Measurements from ENCODE around the gene TSPAN18.

Gene TSPAN18

DNA sequence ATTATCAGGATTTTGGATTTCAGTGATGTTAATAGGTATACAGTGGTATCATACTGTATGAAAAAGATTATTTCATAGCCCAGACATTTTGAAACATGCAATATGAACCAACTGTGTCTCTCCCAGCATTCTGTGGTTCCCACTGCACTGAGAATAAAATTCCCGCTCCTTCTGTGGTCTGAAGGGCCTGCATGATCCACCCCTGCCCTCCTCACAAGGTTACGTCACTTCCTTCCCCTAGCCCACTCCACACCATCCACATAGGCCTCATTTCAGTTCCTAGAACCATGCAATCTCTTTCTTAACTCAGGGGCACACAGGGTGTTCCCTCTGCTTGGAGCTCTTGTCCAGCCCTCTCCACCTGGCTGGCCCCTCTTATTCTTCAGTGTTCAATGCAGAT, 103.1 kb downstream of the TSPAN18 start:
- Histone ChIP-seq H3K9me3 (ENCODE audit: control insufficient read depth, low read length) (no peaks in the 10 kb centered on the region), H3K36me3 (ENCODE audit: control insufficient read depth, insufficient read depth, low read length) (peaks cover 6% of the 10 kb centered on the region), H3K27me3 (replicated peaks; ENCODE audit: control insufficient read depth, insufficient read depth, low read length, poor library complexity, severe bottlenecking) (no peaks in the 10 kb centered on the region), H3K27ac (ENCODE audit: insufficient read depth, low read length, poor library complexity, severe bottlenecking) (no peak overlapping the region), H3K4me1 (ENCODE audit: control insufficient read depth, insufficient read depth, low read length, poor library complexity, severe bottlenecking) (no peaks in the 10 kb centered on the region), H3K4me3 (ENCODE audit: insufficient read depth, low read depth, low read length, poor library complexity, severe bottlenecking) (no peak overlapping the region)
- no peak for DNase-seq

- Histone ChIP-seq H3K9me3 (ENCODE audit: control insufficient read depth, low read length) (no peaks in the 10 kb centered on the region), H3K4me3 (ENCODE audit: insufficient read depth, low read depth, low read length, poor library complexity, severe bottlenecking) (no peak overlapping the region), H3K27ac (ENCODE audit: insufficient read depth, low read length, poor library complexity, severe bottlenecking) (no peak overlapping the region), H3K36me3 (ENCODE audit: control insufficient read depth, insufficient read depth, low read length) (no peaks in the 10 kb centered on the region), H3K27me3 (replicated peaks; ENCODE audit: control insufficient read depth, insufficient read depth, low read length, poor library complexity, severe bottlenecking) (no peaks in the 10 kb centered on the region), H3K4me1 (ENCODE audit: control insufficient read depth, insufficient read depth, low read length, poor library complexity, severe bottlenecking) (no peaks in the 10 kb centered on the region)
- DNase-seq = no peak
Observed at GRCh38 chr11:44831605-44832394, 105.0 kb downstream of the TSPAN18 start.

DNA sequence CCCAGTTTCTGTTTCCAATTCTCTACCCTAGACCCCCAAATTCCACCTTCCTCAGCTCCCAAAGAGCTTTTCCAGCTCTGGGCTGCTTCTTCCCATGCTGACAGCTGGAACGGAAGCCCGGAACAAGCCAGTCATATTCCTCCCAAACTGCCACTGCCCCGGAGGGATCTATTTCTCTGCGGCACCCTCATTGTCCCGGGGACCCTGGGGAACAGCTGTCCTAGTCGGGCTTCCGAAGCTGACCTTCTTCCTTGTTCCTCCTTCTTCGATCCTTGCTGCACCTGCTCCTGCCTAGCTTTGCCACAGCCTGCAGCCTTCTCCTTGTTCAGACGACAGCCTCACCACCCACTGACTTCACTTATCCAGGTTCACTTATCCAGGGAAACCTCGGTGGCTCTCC, 105.7 kb downstream of the TSPAN18 start:
- no peak overlapping the region for H3K27ac ChIP-seq (ENCODE audit: insufficient read depth, low read length, poor library complexity, severe bottlenecking)
- no peaks in the 10 kb centered on the region for H3K27me3 ChIP-seq (replicated peaks; ENCODE audit: control insufficient read depth, insufficient read depth, low read length, poor library complexity, severe bottlenecking)
- H3K4me1 ChIP-seq (ENCODE audit: control insufficient read depth, insufficient read depth, low read length, poor library complexity, severe bottlenecking) = no peaks in the 10 kb centered on the region
- no peaks in the 10 kb centered on the region for H3K36me3 ChIP-seq (ENCODE audit: control insufficient read depth, insufficient read depth, low read length)
- DNase-seq = no peak
- H3K9me3 ChIP-seq (ENCODE audit: control insufficient read depth, low read length) = no peaks in the 10 kb centered on the region
- no peak overlapping the region for H3K4me3 ChIP-seq (ENCODE audit: insufficient read depth, low read depth, low read length, poor library complexity, severe bottlenecking)

DNA sequence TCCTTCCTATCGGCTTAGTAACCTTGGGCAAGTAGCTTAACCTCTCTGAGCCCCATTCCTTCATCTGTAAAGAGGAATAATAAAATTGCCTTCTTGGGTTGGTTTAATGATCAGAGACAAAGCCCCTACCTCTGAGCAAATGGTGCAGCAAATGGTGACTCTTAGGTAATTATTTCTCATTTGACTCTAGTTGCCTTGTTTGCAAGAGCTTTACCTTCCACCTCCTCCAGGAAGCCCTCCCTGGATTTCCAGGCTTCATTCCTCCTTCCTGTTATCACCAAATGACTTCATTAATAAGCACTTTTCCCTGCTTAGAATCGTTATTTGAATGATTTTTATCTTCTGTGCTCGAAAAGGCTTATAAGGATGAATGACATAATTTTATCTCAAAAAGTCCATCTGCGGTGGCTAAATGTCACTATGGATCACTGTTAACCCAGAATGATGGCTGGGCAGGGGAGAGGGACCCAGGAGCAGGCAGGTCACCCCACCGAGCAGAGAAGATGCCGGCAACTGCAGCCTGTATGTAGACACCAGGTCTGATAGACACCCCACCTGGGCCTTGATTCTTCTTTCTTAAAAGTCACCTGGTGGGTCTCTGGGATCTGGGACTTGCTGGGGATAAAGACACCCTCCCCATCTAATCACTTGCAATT, 106.6 kb downstream of the TSPAN18 start:
- no peak for DNase-seq

DNA sequence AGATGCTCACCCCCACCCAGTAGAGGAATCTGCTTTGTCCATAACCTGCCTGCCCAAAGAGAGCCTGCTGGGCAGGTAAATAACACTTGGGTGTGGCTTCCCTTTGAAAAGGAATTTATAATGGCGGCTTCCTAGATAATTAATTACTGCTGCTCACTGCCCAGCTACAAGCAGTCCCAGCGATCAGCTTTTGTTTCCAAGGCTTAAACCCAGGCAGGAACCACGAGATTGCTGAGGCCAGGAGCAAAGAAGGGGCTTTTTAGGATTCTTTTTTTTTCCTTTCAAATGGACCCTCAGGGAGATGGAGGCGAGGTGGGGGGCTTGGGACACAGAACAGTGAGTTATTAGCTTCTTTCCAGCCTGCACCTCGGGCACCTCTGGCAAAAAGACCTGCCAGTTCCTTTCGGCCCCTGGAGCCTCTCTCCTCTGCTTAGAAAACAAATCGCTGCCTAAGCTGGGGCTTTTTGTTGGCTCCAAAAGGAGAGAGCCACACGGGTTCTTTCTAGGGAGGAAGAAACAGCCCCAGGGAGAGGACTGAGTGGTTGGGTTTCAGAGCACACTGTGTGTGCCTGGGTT, 107.2 kb downstream of the TSPAN18 start:
- no peak for DNase-seq
- Histone ChIP-seq H3K4me1 (ENCODE audit: control insufficient read depth, insufficient read depth, low read length, poor library complexity, severe bottlenecking) (no peaks in the 10 kb centered on the region), H3K27me3 (replicated peaks; ENCODE audit: control insufficient read depth, insufficient read depth, low read length, poor library complexity, severe bottlenecking) (no peaks in the 10 kb centered on the region), H3K36me3 (ENCODE audit: control insufficient read depth, insufficient read depth, low read length) (no peaks in the 10 kb centered on the region), H3K4me3 (ENCODE audit: insufficient read depth, low read depth, low read length, poor library complexity, severe bottlenecking) (no peak overlapping the region), H3K27ac (ENCODE audit: insufficient read depth, low read length, poor library complexity, severe bottlenecking) (no peak overlapping the region), H3K9me3 (ENCODE audit: control insufficient read depth, low read length) (no peaks in the 10 kb centered on the region)

More for the DNA sequence above, 106.6 kb downstream of the TSPAN18 start:
- H3K4me3 ChIP-seq (ENCODE audit: insufficient read depth, low read depth, low read length, poor library complexity, severe bottlenecking) = no peak overlapping the region
- H3K9me3 ChIP-seq (ENCODE audit: control insufficient read depth, low read length) = no peaks in the 10 kb centered on the region
- H3K27me3 ChIP-seq (replicated peaks; ENCODE audit: control insufficient read depth, insufficient read depth, low read length, poor library complexity, severe bottlenecking) = no peaks in the 10 kb centered on the region
- no peaks in the 10 kb centered on the region for H3K36me3 ChIP-seq (ENCODE audit: control insufficient read depth, insufficient read depth, low read length)
- H3K27ac ChIP-seq (ENCODE audit: insufficient read depth, low read length, poor library complexity, severe bottlenecking) = no peak overlapping the region
- H3K4me1 ChIP-seq (ENCODE audit: control insufficient read depth, insufficient read depth, low read length, poor library complexity, severe bottlenecking) = no peaks in the 10 kb centered on the region

GRCh38 chr11:44834846-44835245, 108.1 kb downstream of the TSPAN18 start:
- Histone ChIP-seq H3K4me1 (ENCODE audit: control insufficient read depth, insufficient read depth, low read length, poor library complexity, severe bottlenecking) (no peaks in the 10 kb centered on the region), H3K9me3 (ENCODE audit: control insufficient read depth, low read length) (no peaks in the 10 kb centered on the region), H3K4me3 (ENCODE audit: insufficient read depth, low read depth, low read length, poor library complexity, severe bottlenecking) (no peak overlapping the region), H3K27me3 (replicated peaks; ENCODE audit: control insufficient read depth, insufficient read depth, low read length, poor library complexity, severe bottlenecking) (no peaks in the 10 kb centered on the region), H3K36me3 (ENCODE audit: control insufficient read depth, insufficient read depth, low read length) (no peaks in the 10 kb centered on the region), H3K27ac (ENCODE audit: insufficient read depth, low read length, poor library complexity, severe bottlenecking) (no peak overlapping the region)
- DNase-seq = no peak

DNA sequence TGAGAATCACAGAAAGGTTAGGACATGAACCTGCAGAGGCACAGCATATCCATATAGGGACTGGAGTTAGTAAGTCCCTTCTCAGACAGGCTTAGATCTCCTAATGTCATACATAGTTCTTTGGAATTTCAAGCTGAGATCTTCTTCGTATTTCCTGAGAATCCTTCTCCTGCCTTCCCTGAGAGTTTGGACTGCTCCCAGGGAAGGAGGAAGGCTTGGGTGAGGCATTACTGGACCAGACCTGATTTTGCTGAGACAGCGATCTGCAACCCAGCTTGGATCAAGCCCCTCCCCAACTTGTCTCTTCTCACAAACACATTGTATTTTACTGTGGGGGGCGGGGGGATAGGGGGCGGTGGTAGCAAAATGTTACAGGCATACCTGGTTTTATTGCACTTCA, 108.5 kb downstream of the TSPAN18 start:
- Histone ChIP-seq H3K36me3 (ENCODE audit: control insufficient read depth, insufficient read depth, low read length) (no peaks in the 10 kb centered on the region), H3K9me3 (ENCODE audit: control insufficient read depth, low read length) (no peaks in the 10 kb centered on the region), H3K27me3 (replicated peaks; ENCODE audit: control insufficient read depth, insufficient read depth, low read length, poor library complexity, severe bottlenecking) (no peaks in the 10 kb centered on the region), H3K27ac (ENCODE audit: insufficient read depth, low read length, poor library complexity, severe bottlenecking) (no peak overlapping the region), H3K4me1 (ENCODE audit: control insufficient read depth, insufficient read depth, low read length, poor library complexity, severe bottlenecking) (no peaks in the 10 kb centered on the region), H3K4me3 (ENCODE audit: insufficient read depth, low read depth, low read length, poor library complexity, severe bottlenecking) (no peak overlapping the region)
- no peak for DNase-seq

DNA sequence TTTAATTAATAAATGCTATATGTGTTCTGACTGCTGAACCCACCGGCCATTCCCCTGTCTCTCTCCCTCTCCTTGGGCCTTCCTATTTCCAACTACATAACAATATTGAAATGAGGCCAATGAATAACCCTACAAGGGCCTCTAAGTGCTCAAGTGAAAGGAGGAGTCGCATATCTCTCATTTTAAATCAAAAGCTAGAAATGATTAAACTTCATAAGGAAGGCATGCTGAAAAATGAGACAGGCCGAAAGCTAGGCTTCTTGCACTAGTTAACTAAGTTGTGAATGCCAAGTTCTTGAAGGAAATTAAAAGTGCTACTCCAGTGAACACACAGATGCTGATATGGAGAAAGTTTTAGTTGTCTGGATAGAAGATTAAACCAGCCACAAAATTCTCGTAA, 109.2 kb downstream of the TSPAN18 start:
- no peak for DNase-seq
- Histone ChIP-seq H3K4me3 (ENCODE audit: insufficient read depth, low read depth, low read length, poor library complexity, severe bottlenecking) (no peak overlapping the region), H3K27ac (ENCODE audit: insufficient read depth, low read length, poor library complexity, severe bottlenecking) (no peak overlapping the region), H3K27me3 (replicated peaks; ENCODE audit: control insufficient read depth, insufficient read depth, low read length, poor library complexity, severe bottlenecking) (no peaks in the 10 kb centered on the region), H3K4me1 (ENCODE audit: control insufficient read depth, insufficient read depth, low read length, poor library complexity, severe bottlenecking) (no peaks in the 10 kb centered on the region), H3K9me3 (ENCODE audit: control insufficient read depth, low read length) (no peaks in the 10 kb centered on the region), H3K36me3 (ENCODE audit: control insufficient read depth, insufficient read depth, low read length) (no peaks in the 10 kb centered on the region)

GRCh38 chr11:44837661-44838060, 110.9 kb downstream of the TSPAN18 start:
- Histone ChIP-seq H3K9me3 (ENCODE audit: control insufficient read depth, low read length) (no peaks in the 10 kb centered on the region), H3K4me3 (ENCODE audit: insufficient read depth, low read depth, low read length, poor library complexity, severe bottlenecking) (no peak overlapping the region), H3K27ac (ENCODE audit: insufficient read depth, low read length, poor library complexity, severe bottlenecking) (no peak overlapping the region), H3K36me3 (ENCODE audit: control insufficient read depth, insufficient read depth, low read length) (no peaks in the 10 kb centered on the region), H3K4me1 (ENCODE audit: control insufficient read depth, insufficient read depth, low read length, poor library complexity, severe bottlenecking) (no peaks in the 10 kb centered on the region), H3K27me3 (replicated peaks; ENCODE audit: control insufficient read depth, insufficient read depth, low read length, poor library complexity, severe bottlenecking) (no peaks in the 10 kb centered on the region)
- DNase-seq = no peak

- H3K4me1 ChIP-seq (ENCODE audit: control insufficient read depth, insufficient read depth, low read length, poor library complexity, severe bottlenecking) = no peaks in the 10 kb centered on the region
- no peaks in the 10 kb centered on the region for H3K9me3 ChIP-seq (ENCODE audit: control insufficient read depth, low read length)
- no peaks in the 10 kb centered on the region for H3K36me3 ChIP-seq (ENCODE audit: control insufficient read depth, insufficient read depth, low read length)
- no peak overlapping the region for H3K27ac ChIP-seq (ENCODE audit: insufficient read depth, low read length, poor library complexity, severe bottlenecking)
- DNase-seq = no peak
- H3K27me3 ChIP-seq (replicated peaks; ENCODE audit: control insufficient read depth, insufficient read depth, low read length, poor library complexity, severe bottlenecking) = no peaks in the 10 kb centered on the region
- H3K4me3 ChIP-seq (ENCODE audit: insufficient read depth, low read depth, low read length, poor library complexity, severe bottlenecking) = no peak overlapping the region
Observed at GRCh38 chr11:44839458-44840084, 112.8 kb downstream of the TSPAN18 start.

Data from effector memory CD4-positive, alpha-beta T cell (primary cell).